Thyroid gland (tissue), 4 donors: Measurements from ENCODE around the gene ZBTB5. TPM values are rescaled to one million over a fixed set of nuclear protein-coding genes. Genes with fewer than 3 reads are reported as not detected.

ENCODE experiments used
- DNase-seq, 2 donors: peaks; one replicate each; pipeline ENCODE4 v3.0.0-alpha.2; 2019
- H3K27ac ChIP-seq, 3 donors: fragments of 200-600 bp; sonication (generic); 1 replicate in 2 of 3; 2 replicates in 1 of 3; pipeline ENCODE4 v1.5.1; 2016 to 2019; ENCODE audit warnings: mild to moderate bottlenecking in 1 of 3, moderate library complexity in 1 of 3
- H3K27me3 ChIP-seq: fragments of 200-600 bp; sonication (generic); one replicate; pipeline ENCODE4 v1.5.1; 2019
- H3K36me3 ChIP-seq, 2 donors: fragments of 200-600 bp; sonication (generic); one replicate each; pipeline ENCODE4 v1.5.1; 2016 to 2019
- H3K4me1 ChIP-seq, 2 donors: fragments of 200-600 bp; sonication (generic); one replicate each; pipeline ENCODE4 v1.5.1; 2017 to 2019
- H3K4me3 ChIP-seq, 3 donors: fragments of 200-600 bp; sonication (generic); replicated peaks in 1 of 3; 1 replicate in 2 of 3; 2 replicates in 1 of 3; pipeline ENCODE4 v1.5.1; 2016; ENCODE audit warnings: mild to moderate bottlenecking in 1 of 3
- H3K9me3 ChIP-seq: fragments of 200-600 bp; sonication (generic); one replicate; pipeline ENCODE4 v1.5.1; 2017
- POLR2A ChIP-seq, 2 donors: fragments of 450-650 bp; IDR thresholded peaks; one replicate each; pipeline ENCODE4 v1.6.1; 2017; ENCODE audit warnings: antibody characterized with exemption in 2 of 2, mild to moderate bottlenecking in 2 of 2, moderate library complexity in 1 of 2
- WGBS, 2 donors: methylation state at CpG; one replicate each; pipeline ENCODE4 v1.1.5; 2017; 5-methylcytosine and 5-hydroxymethylcytosine counted together
- intact Hi-C: fragments of 100-400 bp; cut with DNase I; formaldehyde crosslinking; loops from one replicate; pipeline ENCODE4 v1.15.1; 2023
- total RNA-seq, 4 donors: library from RNA; depleted of rRNA; stranded (reverse); fragments of >200 nt; gene quantifications; one replicate each; pipeline ENCODE4 v1.2.3, GENCODE V29; 2016
- TF ChIP-seq, protein P1 (sequence below), 6 experiments: fragments of 200-600 bp in 3 of 6; fragments of 450-650 bp in 3 of 6; sonication (generic) in 3 of 6; IDR thresholded peaks; one replicate each; pipeline ENCODE4 v1.5.1; 2016 to 2019; ENCODE audit warnings: antibody characterized with exemption in 6 of 6, mild to moderate bottlenecking in 2 of 6, inconsistent platforms in 1 of 6, moderate library complexity in 1 of 6

Gene ZBTB5
- total RNA-seq, 4 donors from 2014 or later = 19.2 to 26.8 (median 22.3) TPM

DNA sequence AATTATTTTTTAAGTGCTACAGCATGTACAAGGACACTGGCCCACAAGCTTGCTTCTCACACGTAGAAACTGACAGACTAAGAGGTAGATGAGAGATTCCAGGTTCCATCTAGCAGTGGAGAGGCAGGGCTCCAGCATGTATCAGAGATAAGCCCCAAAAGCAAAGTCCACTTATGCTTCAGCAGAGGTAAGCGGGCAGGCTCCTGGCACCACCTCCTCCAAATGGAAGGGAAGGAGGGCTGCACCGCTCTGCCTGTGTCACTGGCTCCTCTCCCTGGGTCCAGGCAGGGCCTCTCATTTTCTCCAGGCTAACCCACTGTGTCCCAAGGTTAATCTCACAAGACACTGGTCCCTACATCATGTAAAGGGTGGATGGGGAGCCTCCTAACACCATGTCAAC is 26.9 kb downstream of the ZBTB5 start:
- Histone ChIP-seq H3K4me1 (no peaks in the 10 kb centered on the region), H3K4me3 (no peak overlapping the region), H3K9me3 (no peaks in the 10 kb centered on the region), H3K36me3 (peaks cover 54 to 58% of the 10 kb centered on the region in 2 donors), H3K27me3 (no peaks in the 10 kb centered on the region), H3K27ac (no peak overlapping the region)
- intact Hi-C loops = no loop called here
- 85 to 92% methylated on average over 3 of the region's 3 CpGs for WGBS, 2 donors
- no peak for TF ChIP-seq POLR2A (IDR thresholded peaks at IDR 0.05)
- TF ChIP-seq, protein P1, sequence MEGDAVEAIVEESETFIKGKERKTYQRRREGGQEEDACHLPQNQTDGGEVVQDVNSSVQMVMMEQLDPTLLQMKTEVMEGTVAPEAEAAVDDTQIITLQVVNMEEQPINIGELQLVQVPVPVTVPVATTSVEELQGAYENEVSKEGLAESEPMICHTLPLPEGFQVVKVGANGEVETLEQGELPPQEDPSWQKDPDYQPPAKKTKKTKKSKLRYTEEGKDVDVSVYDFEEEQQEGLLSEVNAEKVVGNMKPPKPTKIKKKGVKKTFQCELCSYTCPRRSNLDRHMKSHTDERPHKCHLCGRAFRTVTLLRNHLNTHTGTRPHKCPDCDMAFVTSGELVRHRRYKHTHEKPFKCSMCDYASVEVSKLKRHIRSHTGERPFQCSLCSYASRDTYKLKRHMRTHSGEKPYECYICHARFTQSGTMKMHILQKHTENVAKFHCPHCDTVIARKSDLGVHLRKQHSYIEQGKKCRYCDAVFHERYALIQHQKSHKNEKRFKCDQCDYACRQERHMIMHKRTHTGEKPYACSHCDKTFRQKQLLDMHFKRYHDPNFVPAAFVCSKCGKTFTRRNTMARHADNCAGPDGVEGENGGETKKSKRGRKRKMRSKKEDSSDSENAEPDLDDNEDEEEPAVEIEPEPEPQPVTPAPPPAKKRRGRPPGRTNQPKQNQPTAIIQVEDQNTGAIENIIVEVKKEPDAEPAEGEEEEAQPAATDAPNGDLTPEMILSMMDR (IDR thresholded peaks at IDR 0.05) = no peak
- DNase-seq = no peak

DNA sequence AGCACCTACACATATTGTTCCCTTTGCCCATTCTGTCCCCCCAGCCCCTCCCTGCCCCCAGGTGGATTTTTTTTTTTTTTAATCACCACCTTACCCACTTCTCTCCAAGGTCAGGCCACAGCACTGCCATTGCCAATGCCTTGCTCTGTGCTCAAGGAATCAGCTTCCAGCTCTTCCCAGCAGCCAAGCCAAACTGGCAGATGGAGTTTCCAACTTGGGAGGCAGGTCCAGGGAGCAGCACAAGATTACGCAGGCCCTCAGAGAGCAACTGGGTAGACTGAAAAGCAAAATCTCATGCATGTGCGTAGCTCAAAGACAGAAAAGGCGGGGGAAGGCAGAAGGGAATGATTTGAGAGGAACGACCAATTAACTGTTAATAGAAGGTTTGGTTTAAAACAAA is 27.6 kb downstream of the ZBTB5 start:
- TF ChIP-seq, protein P1 (IDR thresholded peaks at IDR 0.05) = no peak
- no peak for TF ChIP-seq POLR2A (IDR thresholded peaks at IDR 0.05)
- WGBS, 2 donors = 86 to 94% methylated on average over 4 of the region's 4 CpGs
- DNase-seq = no peak
- Histone ChIP-seq H3K4me3 (no peak overlapping the region), H3K4me1 (no peaks in the 10 kb centered on the region), H3K36me3 (peaks cover 54 to 58% of the 10 kb centered on the region in 2 donors), H3K27ac (no peak overlapping the region), H3K9me3 (no peaks in the 10 kb centered on the region), H3K27me3 (no peaks in the 10 kb centered on the region)
- intact Hi-C loops = no loop called here

DNA sequence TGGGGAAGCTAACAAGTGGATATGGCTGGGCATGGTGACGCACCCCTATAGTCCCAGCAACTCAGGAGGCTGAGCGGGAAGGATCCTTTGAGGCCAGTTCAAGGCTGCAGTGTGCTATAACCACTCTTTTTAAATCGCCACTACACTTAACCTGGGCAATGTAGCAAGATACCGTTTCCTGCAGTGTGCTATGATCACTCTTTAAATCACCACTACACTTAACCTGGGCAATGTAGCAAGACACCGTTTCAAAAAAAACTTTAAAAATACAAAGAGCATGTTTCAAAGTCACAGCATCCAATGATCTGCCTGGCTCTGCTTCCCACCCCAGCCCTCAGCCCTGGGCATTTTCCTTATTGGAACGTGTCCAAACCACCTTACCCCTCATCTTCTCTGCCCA is 28.2 kb downstream of the ZBTB5 start:
- Histone ChIP-seq H3K27me3 (no peaks in the 10 kb centered on the region), H3K36me3 (peaks cover 50 to 52% of the 10 kb centered on the region in 2 donors), H3K4me3 (no peak overlapping the region), H3K27ac (no peak overlapping the region), H3K4me1 (no peaks in the 10 kb centered on the region), H3K9me3 (no peaks in the 10 kb centered on the region)
- DNase-seq = no peak
- whole genome bisulfite sequencing, 2 donors = 93 to 95% methylated on average over 6 of the region's 6 CpGs
- no peak for TF ChIP-seq POLR2A (IDR thresholded peaks at IDR 0.05)
- TF ChIP-seq, protein P1 (IDR thresholded peaks at IDR 0.05) = no peak
- intact Hi-C loops = no loop called here

DNA sequence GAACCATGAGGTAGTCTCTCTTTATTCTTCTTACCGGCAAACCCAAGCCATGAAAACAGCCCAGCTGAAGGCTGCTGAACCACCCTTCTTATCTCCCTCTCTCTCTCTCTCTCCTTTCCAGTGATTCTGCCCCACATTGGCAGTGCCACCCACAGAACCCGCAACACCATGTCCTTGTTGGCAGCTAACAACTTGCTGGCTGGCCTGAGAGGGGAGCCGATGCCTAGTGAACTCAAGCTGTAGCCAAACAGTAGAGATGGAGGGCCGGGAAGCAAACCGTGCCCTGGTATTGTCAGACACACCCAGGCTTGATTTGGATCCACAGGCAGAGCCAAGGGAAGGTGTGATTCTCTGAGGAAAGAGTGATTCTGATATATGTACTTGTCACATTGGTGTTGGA is 28.7 kb downstream of the ZBTB5 start:
- peaks cover 46 to 47% of the 10 kb centered on the region in 2 donors for H3K36me3 ChIP-seq

DNA sequence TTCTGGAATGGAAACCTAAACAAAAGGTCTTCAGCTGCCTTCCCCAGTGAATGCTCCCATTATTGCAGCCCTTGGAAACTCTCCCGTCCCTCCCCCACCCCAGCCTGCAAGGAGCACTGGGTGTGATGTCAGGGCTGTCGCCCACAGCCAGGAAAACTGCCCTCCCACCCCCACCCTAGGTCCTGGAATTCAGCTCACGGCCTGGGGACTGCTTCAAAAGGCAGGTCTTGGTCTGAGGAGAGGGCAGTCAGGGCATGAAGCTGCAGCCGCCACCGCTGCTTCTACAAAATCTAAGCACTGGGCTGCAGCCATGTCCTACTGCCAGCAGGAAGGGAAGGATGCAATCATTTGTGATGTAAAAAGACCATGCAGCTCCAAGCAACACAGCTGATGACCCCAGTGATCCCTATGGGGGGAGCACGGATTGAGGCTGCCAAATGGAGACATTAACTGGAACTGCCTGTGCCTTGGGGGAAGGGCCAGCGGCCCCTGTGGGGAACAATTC is 31.3 kb downstream of the ZBTB5 start:
- TF ChIP-seq, protein P1 (IDR thresholded peaks at IDR 0.05) = no peak
- no peak for TF ChIP-seq POLR2A (IDR thresholded peaks at IDR 0.05)
- no peak overlapping the region for H3K27ac ChIP-seq
- H3K4me1 ChIP-seq = no peaks in the 10 kb centered on the region
- H3K9me3 ChIP-seq = no peaks in the 10 kb centered on the region
- no peak for DNase-seq
- H3K4me3 ChIP-seq = no peak overlapping the region
- intact Hi-C loops = no loop called here
- H3K27me3 ChIP-seq = no peaks in the 10 kb centered on the region
- WGBS, 2 donors = 59 to 68% methylated on average over 6 to 7 of the region's 7 CpGs
- peaks cover 25 to 29% of the 10 kb centered on the region in 2 donors for H3K36me3 ChIP-seq

More for the DNA sequence above, 28.7 kb downstream of the ZBTB5 start:
- intact Hi-C loops = no loop called here
- DNase-seq = no peak
- H3K4me3 ChIP-seq = no peak overlapping the region
- H3K27ac ChIP-seq = no peak overlapping the region
- whole genome bisulfite sequencing, 2 donors = 89 to 97% methylated on average over 5 of the region's 5 CpGs
- no peaks in the 10 kb centered on the region for H3K9me3 ChIP-seq
- H3K4me1 ChIP-seq = no peaks in the 10 kb centered on the region
- TF ChIP-seq, protein P1 (IDR thresholded peaks at IDR 0.05) = no peak
- no peak for TF ChIP-seq POLR2A (IDR thresholded peaks at IDR 0.05)
- H3K27me3 ChIP-seq = no peaks in the 10 kb centered on the region
